HCT116 (cell line): Measurements from ENCODE around the gene C1orf105. TPM values are rescaled to one million over a fixed set of nuclear protein-coding genes. Genes with fewer than 3 reads are reported as not detected.

Experiments used
- ATAC-seq: fragments of 200-7000 bp; cut with Tn5 transposase; 2 replicates; pipeline ENCODE4 v1.9.1; 2020; ENCODE audit warnings: mild to moderate bottlenecking, moderate library complexity
- BruUV-seq: library from RNA; stranded (reverse); fragments of 400-500 nt; replicated peaks from 2 replicates; lab custom pipeline; 2021; lab: Mats Ljungman, UMichigan
- CTCF ChIA-PET: fragments of 300-600 bp; sonication (Branson Sonifier 250); formaldehyde crosslinking; loops from one replicate; lab custom pipeline; 2021; ENCODE audit warnings: antibody characterized with exemption; lab: Charles Lee
- POLR2A ChIA-PET: fragments of 300-600, 350-600 bp; sonication (Branson Sonifier 250); formaldehyde crosslinking; loops from one replicate; lab custom pipeline; 2021; ENCODE audit warnings: antibody characterized with exemption; lab: Charles Lee
- RAD21 ChIA-PET, 2 experiments: fragments of 300-600 bp; sonication (Branson Sonifier 250); formaldehyde crosslinking; loops; one replicate each; lab custom pipeline; 2023; ENCODE audit warnings: low total read pairs in 2 of 2; ENCODE audit not compliant: uncharacterized antibody in 2 of 2, unreplicated experiment in 2 of 2, low non-redundant PET in 1 of 2; lab: Charles Lee
- DNase-seq: peaks from one replicate; pipeline ENCODE4 v3.0.0-alpha.2; 2010; ENCODE audit warnings: low read depth, low spot score
- H2AFZ ChIP-seq: fragments of 200-600 bp; shearing (Covaris generic), sonication (generic); 2 replicates; pipeline ENCODE4 v1.6.1; 2017; ENCODE audit warnings: low read depth, mixed run types, mixed read lengths, antibody characterized with exemption, low read length; ENCODE audit not compliant: poor library complexity, severe bottlenecking
- H3K27ac ChIP-seq: 2 replicates; pipeline ENCODE4 v1.5.1; 2012; ENCODE audit warnings: low read depth, low read length
- H3K27me3 ChIP-seq: fragments of 200-600 bp; sonication (generic); 2 replicates; pipeline ENCODE4 v1.6.1; 2016; ENCODE audit warnings: mixed run types, low read length, mixed read lengths; ENCODE audit not compliant: insufficient read depth
- H3K36me3 ChIP-seq, 2 experiments: fragments of 200-500 bp in 1 of 2; fragments of 200-600 bp in 1 of 2; sonication (Bioruptor generic) in 1 of 2; sonication (generic) in 1 of 2; 2 replicates each; pipeline versions ENCODE4 v1.5.1 to v1.6.1; 2014 to 2016; ENCODE audit warnings: low read length in 2 of 2, inconsistent platforms in 1 of 2, mixed read lengths in 1 of 2, mixed run types in 1 of 2; ENCODE audit not compliant: insufficient read depth in 2 of 2, control insufficient read depth in 1 of 2
- H3K4me1 ChIP-seq, 2 experiments: fragments of 200-600 bp in 1 of 2; sonication (generic) in 1 of 2; 2 replicates each; pipeline versions ENCODE4 v1.5.1 to v1.6.1; 2012 to 2017; ENCODE audit warnings: low read length in 2 of 2, inconsistent platforms in 1 of 2, mild to moderate bottlenecking in 1 of 2, mixed read lengths in 1 of 2, mixed run types in 1 of 2, moderate library complexity in 1 of 2; ENCODE audit not compliant: insufficient read depth in 2 of 2, control insufficient read depth in 1 of 2
- H3K4me2 ChIP-seq: fragments of 200-600 bp; sonication (generic); 2 replicates; pipeline ENCODE4 v1.6.1; 2017; ENCODE audit warnings: mixed run types, low read length, mixed read lengths
- H3K4me3 ChIP-seq, 2 experiments: fragments of 200-600 bp in 1 of 2; sonication (generic) in 1 of 2; replicated peaks in 1 of 2; 2 replicates each; pipeline ENCODE4 v1.5.1; 2011 to 2016; ENCODE audit warnings: low read length in 2 of 2, control low read depth in 1 of 2, low read depth in 1 of 2, mild to moderate bottlenecking in 1 of 2, mixed read lengths in 1 of 2, mixed run types in 1 of 2
- H3K79me2 ChIP-seq: fragments of 200-600 bp; sonication (generic); 2 replicates; pipeline ENCODE4 v1.6.1; 2017; ENCODE audit warnings: mild to moderate bottlenecking, mixed run types, low read length, moderate library complexity, mixed read lengths; ENCODE audit not compliant: insufficient read depth
- H3K9ac ChIP-seq: fragments of 200-600 bp; sonication (generic); 2 replicates; pipeline ENCODE4 v1.6.1; 2016; ENCODE audit warnings: low read length, mixed read lengths
- H3K9me2 ChIP-seq: fragments of 200-600 bp; sonication (generic), shearing (Covaris generic); 2 replicates; pipeline ENCODE4 v1.6.1; 2017; ENCODE audit warnings: mixed run types, mild to moderate bottlenecking, moderate library complexity; ENCODE audit not compliant: insufficient read depth
- H3K9me3 ChIP-seq, 2 experiments: fragments of 200-500 bp in 1 of 2; fragments of 200-600 bp in 1 of 2; sonication (Bioruptor generic) in 1 of 2; sonication (generic) in 1 of 2; 2 replicates each; pipeline ENCODE4 v1.6.1; 2014 to 2017; ENCODE audit warnings: low read length in 2 of 2, mixed read lengths in 2 of 2, inconsistent platforms in 1 of 2, low read depth in 1 of 2, mild to moderate bottlenecking in 1 of 2, mixed run types in 1 of 2, moderate library complexity in 1 of 2; ENCODE audit not compliant: control insufficient read depth in 1 of 2, insufficient read depth in 1 of 2
- H4K20me1 ChIP-seq: fragments of 200-600 bp; sonication (generic), shearing (Covaris generic); 2 replicates; pipeline ENCODE4 v1.6.1; 2017; ENCODE audit warnings: mixed run types, mild to moderate bottlenecking, moderate library complexity; ENCODE audit not compliant: insufficient read depth
- ATF3 ChIP-seq: IDR thresholded peaks from 2 replicates; pipeline ENCODE4 v1.6.1; 2012
- CTCF ChIP-seq, 3 experiments: fragments of 200-600 bp in 1 of 3; sonication (generic) in 1 of 3; IDR thresholded peaks in 2 of 3; conservative IDR thresholded peaks in 1 of 3; 2 replicates each; pipeline ENCODE4 v1.5.1; 2012 to 2017; ENCODE audit warnings: low read depth in 2 of 3, low read length in 2 of 3, antibody characterized with exemption in 1 of 3, borderline replicate concordance in 1 of 3, control low read depth in 1 of 3, mild to moderate bottlenecking in 1 of 3, mixed read lengths in 1 of 3, mixed run types in 1 of 3, moderate library complexity in 1 of 3; ENCODE audit not compliant: insufficient read depth in 1 of 3
- EZH2 ChIP-seq: fragments of 200-600 bp; sonication (generic); IDR thresholded peaks from 2 replicates; pipeline ENCODE4 v1.6.1; 2017; ENCODE audit warnings: antibody characterized with exemption, mixed run types
- FOSL1 ChIP-seq: IDR thresholded peaks from 2 replicates; pipeline ENCODE4 v1.6.1; 2012; ENCODE audit warnings: low read depth
- POLR2AphosphoS5 ChIP-seq: IDR thresholded peaks from 2 replicates; pipeline ENCODE4 v1.6.1; 2011; ENCODE audit warnings: mild to moderate bottlenecking, low read depth, low read length, moderate library complexity
- SIN3A ChIP-seq: IDR thresholded peaks from 2 replicates; pipeline ENCODE4 v1.6.1; 2012; ENCODE audit warnings: low read depth
- TCF7L2 ChIP-seq: IDR thresholded peaks from 2 replicates; pipeline ENCODE4 v1.7.0; 2011; ENCODE audit warnings: borderline replicate concordance, inconsistent platforms; ENCODE audit not compliant: insufficient read depth, insufficient read length; ENCODE audit errors: extremely low read depth
- ZNF274 ChIP-seq: fragments of 200-500 bp; sonication (Bioruptor generic); IDR thresholded peaks from 2 replicates; pipeline ENCODE4 v1.6.1; 2014; ENCODE audit warnings: mild to moderate bottlenecking, low read depth, low read length, inconsistent platforms
- intact Hi-C: fragments of 100-400 bp; cut with micrococcal nuclease; formaldehyde crosslinking; loops from 2 replicates; pipeline ENCODE4 v1.10.0; 2022
- total RNA-seq: library from RNA; stranded (reverse); gene quantifications from one replicate; pipeline ENCODE4 v1.2.1, GENCODE V29; 2021; ENCODE audit not compliant: unreplicated experiment

Gene C1orf105
- total RNA-seq, 1 experiment from 2014 or later = not detected

- no peak for TF ChIP-seq CTCF (IDR thresholded peaks at IDR 0.05 in 2 of 3, conservative IDR thresholded peaks at IDR 0.05 in 1 of 3; ENCODE audit: borderline replicate concordance in 1 of 3, insufficient read depth in 1 of 3, low read depth in 2 of 3, low read length in 2 of 3)
- TF ChIP-seq TCF7L2 = no peak
- TF ChIP-seq FOSL1 = no peak
- no peak for TF ChIP-seq ATF3
Measured at GRCh38 chr1:172408958-172409357, 11.5 kb upstream of the C1orf105 start (continued).

DNA sequence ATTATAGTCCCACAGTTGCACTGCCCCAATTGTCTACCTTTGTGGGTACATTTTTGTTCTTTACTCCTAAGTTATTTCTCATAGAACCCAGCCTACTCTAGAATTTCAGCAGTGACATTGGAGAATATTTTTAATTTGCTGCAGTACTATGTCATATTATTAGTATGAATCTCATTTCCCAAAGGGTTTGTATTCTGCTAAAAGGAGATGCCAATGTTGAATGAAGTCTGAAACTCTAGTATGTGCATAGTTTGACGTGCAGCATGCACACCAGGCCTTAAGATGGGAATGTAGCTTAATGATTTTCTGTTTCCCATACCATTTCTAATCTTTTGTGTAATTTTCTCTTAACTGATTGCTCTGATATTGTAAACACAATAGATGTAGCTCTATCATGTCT lies 10.5 kb upstream of the C1orf105 start:
- TF ChIP-seq ZNF274 (no peak), EZH2 (no peak), SIN3A (no peak), POLR2AphosphoS5 (no peak), CTCF (IDR thresholded peaks at IDR 0.05 in 2 of 3, conservative IDR thresholded peaks at IDR 0.05 in 1 of 3; ENCODE audit: borderline replicate concordance in 1 of 3, insufficient read depth in 1 of 3, low read depth in 2 of 3, low read length in 2 of 3) (no peak)
- BruUV-seq = no TSS peak
- CTCF ChIA-PET = no interaction called here

More for the DNA sequence above, 10.5 kb upstream of the C1orf105 start:
- intact Hi-C loops = no loop called here
- Histone ChIP-seq H3K9ac (no peak overlapping the region), H3K9me3 (no peaks in the 10 kb centered on the region), H3K79me2 (no peaks in the 10 kb centered on the region), H4K20me1 (no peaks in the 10 kb centered on the region), H3K9me2 (0 out of 2 replicates have a peak, but pooled peaks cover 4% of the 10 kb centered on the region), H3K4me3 (no peak overlapping the region), H3K27ac (no peak overlapping the region), H3K4me2 (no peak overlapping the region), H3K27me3 (no peaks in the 10 kb centered on the region), H2AFZ (no peak overlapping the region), H3K36me3 (no peaks in the 10 kb centered on the region), H3K4me1 (peaks cover 0 to 2% of the 10 kb centered on the region in 2 experiments; a peak in 1 of 4 replicates)
- DNase-seq (no peak), ATAC-seq (no peak)
- POLR2A ChIA-PET = no interaction called here
- RAD21 ChIA-PET = no interaction called here
